Neural cell (in vitro differentiated cells): ENCODE results near the gene SCRN2. TPM values are rescaled to one million over a fixed set of nuclear protein-coding genes. Genes with fewer than 3 reads are reported as not detected.

Experiments used
- H2AFZ ChIP-seq: fragments of 200-600, 300-800 bp; sonication (generic), shearing (Covaris generic); 2 replicates; pipeline ENCODE4 v1.6.0; 2014; ENCODE audit warnings: low read depth, mild to moderate bottlenecking, antibody characterized with exemption, low read length, moderate library complexity
- H3F3A ChIP-seq: fragments of 200-600 bp; shearing (Covaris generic); 2 replicates; pipeline ENCODE4 v1.6.1; 2016; ENCODE audit warnings: mild to moderate bottlenecking, moderate library complexity, mixed read lengths, antibody characterized with exemption, low read length; ENCODE audit not compliant: insufficient read depth, poor library complexity, severe bottlenecking
- H3K27ac ChIP-seq: fragments of 200-600, 300-800 bp; sonication (generic), shearing (Covaris generic); 2 replicates; pipeline ENCODE4 v1.5.1; 2014; ENCODE audit warnings: mild to moderate bottlenecking, low read length, moderate library complexity
- H3K27me3 ChIP-seq: fragments of 300-800, 200-600 bp; sonication (generic), shearing (Covaris generic); 2 replicates; pipeline ENCODE4 v1.6.0; 2014; ENCODE audit warnings: mild to moderate bottlenecking, low read depth, low read length, moderate library complexity; ENCODE audit not compliant: insufficient read depth
- H3K36me3 ChIP-seq: fragments of 300-800, 200-600 bp; sonication (generic), shearing (Covaris generic); 2 replicates; pipeline ENCODE4 v1.5.1; 2014; ENCODE audit warnings: mild to moderate bottlenecking, antibody characterized with exemption, low read length, moderate library complexity; ENCODE audit not compliant: insufficient read depth
- H3K4me2 ChIP-seq: fragments of 300-800, 200-600 bp; sonication (generic), shearing (Covaris generic); 2 replicates; pipeline ENCODE4 v1.6.0; 2014; ENCODE audit warnings: mild to moderate bottlenecking, low read length
- H3K4me3 ChIP-seq: fragments of 300-800, 200-600 bp; sonication (generic), shearing (Covaris generic); 2 replicates; pipeline ENCODE4 v1.5.1; 2014; ENCODE audit warnings: mild to moderate bottlenecking, low read length, moderate library complexity
- H3K79me2 ChIP-seq: fragments of 200-600 bp; shearing (Covaris generic); replicated peaks from 2 replicates; pipeline ENCODE4 v1.6.0; 2014; ENCODE audit warnings: mild to moderate bottlenecking, low read length, moderate library complexity; ENCODE audit not compliant: insufficient read depth
- H3K9ac ChIP-seq: fragments of 300-800, 200-600 bp; sonication (generic), shearing (Covaris generic); 2 replicates; pipeline ENCODE4 v1.6.1; 2016; ENCODE audit warnings: mild to moderate bottlenecking, low read length, mixed read lengths
- H3K9me2 ChIP-seq: fragments of 200-600 bp; shearing (Covaris generic); 2 replicates; pipeline ENCODE4 v1.6.1; 2016; ENCODE audit warnings: mild to moderate bottlenecking, low read length, mixed read lengths; ENCODE audit not compliant: insufficient read depth
- H3K9me3 ChIP-seq: fragments of 200-600, 300-800 bp; sonication (generic), shearing (Covaris generic); 2 replicates; pipeline ENCODE4 v1.6.1; 2016; ENCODE audit warnings: mild to moderate bottlenecking, mixed run types, low read length, moderate library complexity, mixed read lengths
- H4K20me1 ChIP-seq: fragments of 200-600 bp; shearing (Covaris generic); 2 replicates; pipeline ENCODE4 v1.6.1; 2016; ENCODE audit warnings: mild to moderate bottlenecking, mixed run types; ENCODE audit not compliant: insufficient read depth
- EP300 ChIP-seq: fragments of 450-650 bp; conservative IDR thresholded peaks from 2 replicates; pipeline ENCODE4 v1.6.1; 2014; ENCODE audit warnings: antibody characterized with exemption, mild to moderate bottlenecking, moderate library complexity; ENCODE audit not compliant: poor library complexity, severe bottlenecking
- EZH2 ChIP-seq: fragments of 200-600, 300-800 bp; shearing (Covaris generic), sonication (generic); IDR thresholded peaks from 2 replicates; pipeline ENCODE4 v1.6.1; 2014; ENCODE audit warnings: antibody characterized with exemption, low read length, borderline replicate concordance, mild to moderate bottlenecking; ENCODE audit not compliant: insufficient read depth, poor library complexity, severe bottlenecking
- MXI1 ChIP-seq: fragments of 450-650 bp; conservative IDR thresholded peaks from 2 replicates; pipeline ENCODE4 v1.6.1; 2014; ENCODE audit warnings: antibody characterized with exemption, mild to moderate bottlenecking; ENCODE audit not compliant: poor library complexity, severe bottlenecking
- POLR2AphosphoS5 ChIP-seq: IDR thresholded peaks from 2 replicates; pipeline ENCODE4 v1.6.1; 2012
- RAD21 ChIP-seq: fragments of 450-650 bp; conservative IDR thresholded peaks from 2 replicates; pipeline ENCODE4 v1.6.1; 2014; ENCODE audit warnings: antibody characterized with exemption, mild to moderate bottlenecking, moderate library complexity
- REST ChIP-seq: IDR thresholded peaks from 2 replicates; pipeline ENCODE4 v1.6.1; 2012; ENCODE audit warnings: borderline replicate concordance
- SMC3 ChIP-seq: fragments of 450-650 bp; conservative IDR thresholded peaks from 2 replicates; pipeline ENCODE4 v1.6.1; 2014; ENCODE audit warnings: antibody characterized with exemption, mild to moderate bottlenecking, moderate library complexity; ENCODE audit not compliant: poor library complexity
- TAF1 ChIP-seq: IDR thresholded peaks from 2 replicates; pipeline ENCODE4 v1.6.1; 2012; ENCODE audit warnings: low read depth
- polyA plus RNA-seq: library from polyadenylated mRNA; depleted of rRNA; stranded (reverse); fragments of >200 nt; gene quantifications from 2 replicates; pipeline ENCODE4 v1.2.3, GENCODE V29; 2014
- TF ChIP-seq, protein P1 (sequence below): fragments of 450-650 bp; IDR thresholded peaks from 2 replicates; pipeline ENCODE4 v1.5.1; 2014; ENCODE audit warnings: antibody characterized with exemption, mild to moderate bottlenecking, moderate library complexity; ENCODE audit not compliant: poor library complexity, severe bottlenecking

The SCRN2 gene
- polyA plus RNA-seq, 1 donor from 2014 or later: 94.0 TPM

DNA sequence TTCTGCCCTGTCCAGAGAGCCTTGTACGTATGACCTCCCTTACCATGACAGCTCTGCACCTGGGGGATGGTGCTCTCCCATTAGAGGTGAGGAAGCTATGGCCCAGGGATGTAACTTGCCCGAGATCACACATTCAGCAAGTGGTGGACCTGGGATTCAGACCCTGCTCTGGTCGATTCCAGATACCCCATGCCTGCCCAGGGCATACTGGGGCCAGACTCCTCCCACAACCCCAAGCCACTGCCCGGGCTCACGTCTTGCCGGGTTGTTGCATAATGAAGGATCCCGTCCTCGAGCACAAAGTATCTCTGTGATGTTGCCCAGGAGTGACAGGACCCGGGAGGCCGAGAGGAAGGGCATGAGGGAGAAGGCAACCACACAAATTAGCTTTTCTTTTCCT is 21.6 kb downstream of the SCRN2 start:
- Histone ChIP-seq H3K9ac (no peak overlapping the region), H3K4me3 (no peak overlapping the region), H3K27ac (no peak overlapping the region), H3F3A (no peaks in the 10 kb centered on the region), H3K4me2 (no peak overlapping the region), H3K9me2 (no peaks in the 10 kb centered on the region), H3K79me2 (no peaks in the 10 kb centered on the region), H3K9me3 (no peaks in the 10 kb centered on the region), H3K27me3 (no peaks in the 10 kb centered on the region), H3K36me3 (no peaks in the 10 kb centered on the region), H4K20me1 (no peaks in the 10 kb centered on the region), H2AFZ (no peak overlapping the region)
- TF ChIP-seq RAD21 (no peak), SMC3 (no peak), EZH2 (no peak), POLR2AphosphoS5 (no peak)

GRCh38 chr17:47818002-47818695 is 22.9 kb downstream of the SCRN2 start:
- Histone ChIP-seq H3K9ac (no peak overlapping the region), H3K36me3 (no peaks in the 10 kb centered on the region), H3K9me3 (no peaks in the 10 kb centered on the region), H3F3A (no peaks in the 10 kb centered on the region), H4K20me1 (no peaks in the 10 kb centered on the region), H2AFZ (no peak overlapping the region), H3K27ac (no peak overlapping the region), H3K4me3 (no peak overlapping the region), H3K4me2 (no peak overlapping the region), H3K9me2 (no peaks in the 10 kb centered on the region), H3K27me3 (no peaks in the 10 kb centered on the region), H3K79me2 (no peaks in the 10 kb centered on the region)
- TF ChIP-seq EZH2 (no peak), TAF1 (no peak), REST (no peak), EP300 (no peak), MXI1 (no peak), RAD21 (no peak), POLR2AphosphoS5 (no peak), SMC3 (no peak)
- TF ChIP-seq, protein P1, sequence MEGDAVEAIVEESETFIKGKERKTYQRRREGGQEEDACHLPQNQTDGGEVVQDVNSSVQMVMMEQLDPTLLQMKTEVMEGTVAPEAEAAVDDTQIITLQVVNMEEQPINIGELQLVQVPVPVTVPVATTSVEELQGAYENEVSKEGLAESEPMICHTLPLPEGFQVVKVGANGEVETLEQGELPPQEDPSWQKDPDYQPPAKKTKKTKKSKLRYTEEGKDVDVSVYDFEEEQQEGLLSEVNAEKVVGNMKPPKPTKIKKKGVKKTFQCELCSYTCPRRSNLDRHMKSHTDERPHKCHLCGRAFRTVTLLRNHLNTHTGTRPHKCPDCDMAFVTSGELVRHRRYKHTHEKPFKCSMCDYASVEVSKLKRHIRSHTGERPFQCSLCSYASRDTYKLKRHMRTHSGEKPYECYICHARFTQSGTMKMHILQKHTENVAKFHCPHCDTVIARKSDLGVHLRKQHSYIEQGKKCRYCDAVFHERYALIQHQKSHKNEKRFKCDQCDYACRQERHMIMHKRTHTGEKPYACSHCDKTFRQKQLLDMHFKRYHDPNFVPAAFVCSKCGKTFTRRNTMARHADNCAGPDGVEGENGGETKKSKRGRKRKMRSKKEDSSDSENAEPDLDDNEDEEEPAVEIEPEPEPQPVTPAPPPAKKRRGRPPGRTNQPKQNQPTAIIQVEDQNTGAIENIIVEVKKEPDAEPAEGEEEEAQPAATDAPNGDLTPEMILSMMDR: no peak
